Parathyroid adenoma (tissue), 2 donors: ENCODE data around the gene HSF2BP.
A peak's percentile ranks its signal among the peaks of the same experiment; 100 is the strongest.

Experiments used
- H2AFZ ChIP-seq: fragments of 300-600 bp; sonication (generic); one replicate; pipeline ENCODE4 v1.7.0; 2017; ENCODE audit warnings: antibody characterized with exemption, mild to moderate bottlenecking
- H3K27ac ChIP-seq: fragments of 300-600 bp; sonication (generic); one replicate; pipeline ENCODE4 v1.7.0; 2017
- H3K27me3 ChIP-seq: fragments of 300-600 bp; sonication (generic); one replicate; pipeline ENCODE4 v1.7.0; 2017; ENCODE audit warnings: low read length; ENCODE audit not compliant: control insufficient read depth, insufficient read depth
- H3K36me3 ChIP-seq: fragments of 300-600 bp; sonication (generic); one replicate; pipeline ENCODE4 v1.7.0; 2017; ENCODE audit warnings: low read length; ENCODE audit not compliant: control insufficient read depth, insufficient read depth
- H3K4me1 ChIP-seq: fragments of 300-600 bp; sonication (generic); one replicate; pipeline ENCODE4 v1.7.0; 2017; ENCODE audit warnings: control low read depth
- H3K4me2 ChIP-seq: fragments of 300-600 bp; sonication (generic); one replicate; pipeline ENCODE4 v1.7.0; 2017; ENCODE audit warnings: low read length
- H3K4me3 ChIP-seq: fragments of 300-600 bp; sonication (generic); one replicate; pipeline ENCODE4 v1.7.0; 2017; ENCODE audit warnings: low read depth, low read length
- H3K79me2 ChIP-seq: fragments of 300-600 bp; sonication (generic); one replicate; pipeline ENCODE4 v1.7.0; 2017; ENCODE audit warnings: control low read depth
- H3K9ac ChIP-seq: fragments of 300-600 bp; sonication (generic); one replicate; pipeline ENCODE4 v1.7.0; 2017; ENCODE audit warnings: mild to moderate bottlenecking
- H3K9me3 ChIP-seq: fragments of 300-600 bp; sonication (generic); one replicate; pipeline ENCODE4 v1.7.0; 2017; ENCODE audit warnings: low read length; ENCODE audit not compliant: control insufficient read depth
- TF ChIP-seq, protein P1 (sequence below): fragments of 300-600 bp; sonication (generic); IDR thresholded peaks from one replicate; pipeline ENCODE4 v1.7.0; 2017; ENCODE audit warnings: antibody characterized with exemption, mild to moderate bottlenecking
- donor health status: primary hyperparathyroidism.

Gene HSF2BP

DNA sequence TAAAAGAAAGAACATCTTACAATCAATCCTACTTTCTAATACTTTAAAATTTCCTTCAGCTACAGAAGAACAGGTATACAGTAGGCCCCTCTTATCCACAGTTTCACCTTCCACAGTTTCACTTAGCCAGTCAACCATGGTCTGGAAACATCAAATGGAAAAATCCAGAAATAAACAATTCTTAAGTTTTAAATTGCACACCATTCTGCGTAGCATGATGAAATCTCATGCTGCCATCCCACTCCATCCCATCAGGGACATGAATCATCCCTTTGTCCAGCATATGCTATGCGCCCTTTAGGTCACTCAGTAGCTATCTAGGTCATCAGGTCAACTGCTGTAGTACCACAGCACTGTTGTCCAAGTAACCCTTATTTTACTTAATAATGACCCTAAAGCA, 67.7 kb downstream of the HSF2BP start:
- Histone ChIP-seq H3K4me1 (peaks cover 2% of the 10 kb centered on the region), H3K4me3 (no peak overlapping the region)
- TF ChIP-seq, protein P1, sequence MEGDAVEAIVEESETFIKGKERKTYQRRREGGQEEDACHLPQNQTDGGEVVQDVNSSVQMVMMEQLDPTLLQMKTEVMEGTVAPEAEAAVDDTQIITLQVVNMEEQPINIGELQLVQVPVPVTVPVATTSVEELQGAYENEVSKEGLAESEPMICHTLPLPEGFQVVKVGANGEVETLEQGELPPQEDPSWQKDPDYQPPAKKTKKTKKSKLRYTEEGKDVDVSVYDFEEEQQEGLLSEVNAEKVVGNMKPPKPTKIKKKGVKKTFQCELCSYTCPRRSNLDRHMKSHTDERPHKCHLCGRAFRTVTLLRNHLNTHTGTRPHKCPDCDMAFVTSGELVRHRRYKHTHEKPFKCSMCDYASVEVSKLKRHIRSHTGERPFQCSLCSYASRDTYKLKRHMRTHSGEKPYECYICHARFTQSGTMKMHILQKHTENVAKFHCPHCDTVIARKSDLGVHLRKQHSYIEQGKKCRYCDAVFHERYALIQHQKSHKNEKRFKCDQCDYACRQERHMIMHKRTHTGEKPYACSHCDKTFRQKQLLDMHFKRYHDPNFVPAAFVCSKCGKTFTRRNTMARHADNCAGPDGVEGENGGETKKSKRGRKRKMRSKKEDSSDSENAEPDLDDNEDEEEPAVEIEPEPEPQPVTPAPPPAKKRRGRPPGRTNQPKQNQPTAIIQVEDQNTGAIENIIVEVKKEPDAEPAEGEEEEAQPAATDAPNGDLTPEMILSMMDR, result no peak

DNA sequence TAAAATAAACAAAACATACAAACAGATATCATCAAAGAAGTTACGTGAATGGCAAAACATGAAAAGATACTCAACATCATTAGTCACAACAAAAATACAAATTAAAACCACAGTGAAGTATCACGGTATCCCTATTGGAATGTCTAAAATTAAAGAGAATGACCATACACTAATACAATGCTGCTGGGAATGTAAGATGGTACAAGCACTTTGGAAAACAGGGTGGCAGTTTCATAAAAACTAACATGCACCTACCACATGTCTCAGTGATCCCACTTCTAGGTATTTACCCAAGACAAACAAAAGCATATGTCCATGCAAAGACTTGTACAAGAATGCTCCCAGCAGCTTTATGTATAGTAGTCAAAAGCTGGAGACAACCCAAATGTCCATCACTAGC, 69.1 kb downstream of the HSF2BP start:
- Histone ChIP-seq H3K27me3 (no peaks in the 10 kb centered on the region), H3K4me2 (no peak overlapping the region), H3K4me1 (peaks cover 9% of the 10 kb centered on the region), H3K4me3 (no peak overlapping the region), H3K27ac (no peak overlapping the region), H3K79me2 (no peaks in the 10 kb centered on the region), H3K9me3 (no peaks in the 10 kb centered on the region), H3K9ac (no peak overlapping the region), H2AFZ (no peak overlapping the region), H3K36me3 (no peaks in the 10 kb centered on the region)
- TF ChIP-seq, protein P1, result no peak

More for the DNA sequence above, 67.7 kb downstream of the HSF2BP start:
- no peak overlapping the region for H2AFZ ChIP-seq
- H3K27ac ChIP-seq, result no peak overlapping the region
- no peaks in the 10 kb centered on the region for H3K79me2 ChIP-seq
- no peak overlapping the region for H3K9ac ChIP-seq
- H3K36me3 ChIP-seq, result no peaks in the 10 kb centered on the region
- H3K9me3 ChIP-seq, result no peaks in the 10 kb centered on the region
- no peaks in the 10 kb centered on the region for H3K27me3 ChIP-seq
- H3K4me2 ChIP-seq, result no peak overlapping the region

DNA sequence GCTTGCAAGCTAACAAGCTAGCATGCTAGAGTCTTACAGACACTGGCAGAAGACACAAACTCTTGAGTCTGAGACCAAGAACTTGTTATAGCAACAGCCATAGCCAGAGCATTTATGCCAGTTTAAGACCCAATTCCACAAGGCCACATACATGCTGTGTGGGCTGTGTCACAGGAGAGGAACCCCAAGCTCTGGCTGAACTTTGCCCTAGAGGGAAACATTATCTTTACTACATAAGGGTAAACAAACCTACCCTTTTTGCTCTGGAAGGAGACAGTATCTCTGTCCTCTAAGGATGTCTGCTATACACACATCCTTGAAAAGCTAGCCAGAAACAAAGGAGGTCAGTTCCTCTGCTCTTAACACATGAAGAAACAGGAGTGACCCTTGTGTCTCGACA, 70.3 kb downstream of the HSF2BP start:
- peaks cover 9% of the 10 kb centered on the region for H3K4me1 ChIP-seq
- no peaks in the 10 kb centered on the region for H3K9me3 ChIP-seq
- H3K9ac ChIP-seq, result no peak overlapping the region
- H3K27ac ChIP-seq, result no peak overlapping the region
- TF ChIP-seq, protein P1, result no peak
- H3K79me2 ChIP-seq, result no peaks in the 10 kb centered on the region
- H3K4me3 ChIP-seq, result no peak overlapping the region
- no peak overlapping the region for H3K4me2 ChIP-seq
- H3K27me3 ChIP-seq, result no peaks in the 10 kb centered on the region
- H3K36me3 ChIP-seq, result no peaks in the 10 kb centered on the region
- H2AFZ ChIP-seq, result no peak overlapping the region

DNA sequence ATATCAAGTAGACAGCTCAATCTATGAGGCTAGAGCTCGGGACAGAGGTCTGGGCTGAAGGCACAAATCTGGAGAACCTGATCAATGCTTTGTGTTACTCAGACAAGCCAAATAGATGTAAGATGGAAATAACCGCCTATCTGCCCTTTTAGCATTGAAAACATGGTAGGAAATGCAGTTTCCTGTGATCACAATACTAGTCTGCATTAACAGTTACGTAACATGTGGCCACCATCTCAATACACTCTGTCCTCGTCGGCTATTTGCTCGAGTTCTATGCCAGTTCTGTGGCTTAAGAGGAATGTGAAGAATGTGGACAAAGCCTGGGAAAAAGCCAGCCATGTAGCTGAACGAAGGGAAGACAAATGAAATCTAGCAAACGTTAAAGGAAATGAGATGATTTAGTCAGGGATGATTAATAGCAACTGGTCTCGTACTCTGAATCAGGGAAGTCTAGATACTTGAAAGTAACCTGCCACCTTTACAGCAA, 73.3 kb downstream of the HSF2BP start:
- H3K9me3 ChIP-seq, result no peaks in the 10 kb centered on the region
- H3K36me3 ChIP-seq, result no peaks in the 10 kb centered on the region
- H3K9ac ChIP-seq, result no peak overlapping the region
- no peaks in the 10 kb centered on the region for H3K79me2 ChIP-seq
- H3K4me3 ChIP-seq, result no peak overlapping the region
- peak overlapping the region; percentile 8 for H3K4me2 ChIP-seq
- H3K27ac ChIP-seq, result peak overlapping the region; percentile 89
- peak overlapping the region; percentile 66 for H2AFZ ChIP-seq
- H3K4me1 ChIP-seq, result peaks cover 12% of the 10 kb centered on the region
- no peaks in the 10 kb centered on the region for H3K27me3 ChIP-seq
- TF ChIP-seq, protein P1, result no peak

DNA sequence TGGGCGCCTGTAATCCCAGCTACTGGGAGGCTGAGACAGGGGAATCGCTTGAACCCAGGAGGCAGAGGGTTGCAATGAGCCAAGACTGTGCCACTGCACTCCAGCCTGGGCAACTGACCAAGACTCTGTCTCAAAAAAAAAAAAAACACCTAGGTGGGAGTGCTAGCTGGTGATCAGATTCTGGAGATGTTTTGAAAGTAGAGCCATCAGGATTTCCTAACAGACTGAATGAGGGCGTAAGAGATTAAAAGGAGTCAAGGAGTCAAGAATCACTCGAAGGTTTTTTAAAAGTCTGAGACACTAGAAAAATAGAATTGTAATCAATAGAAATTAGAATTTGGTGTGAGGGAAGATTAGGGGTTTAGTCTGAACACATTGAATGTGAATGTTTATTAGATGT, 73.8 kb downstream of the HSF2BP start:
- H2AFZ ChIP-seq, result peak overlapping the region; percentile 66
- no peak overlapping the region for H3K4me2 ChIP-seq
- no peak overlapping the region for H3K9ac ChIP-seq
- H3K27me3 ChIP-seq, result no peaks in the 10 kb centered on the region
- no peaks in the 10 kb centered on the region for H3K79me2 ChIP-seq
- peaks cover 17% of the 10 kb centered on the region for H3K4me1 ChIP-seq
- H3K36me3 ChIP-seq, result no peaks in the 10 kb centered on the region
- no peak overlapping the region for H3K4me3 ChIP-seq
- TF ChIP-seq, protein P1, result no peak
- H3K27ac ChIP-seq, result peak overlapping the region; percentile 89
- no peaks in the 10 kb centered on the region for H3K9me3 ChIP-seq
